ENCODE results near the gene ABI3.

Gene ABI3

DNA sequence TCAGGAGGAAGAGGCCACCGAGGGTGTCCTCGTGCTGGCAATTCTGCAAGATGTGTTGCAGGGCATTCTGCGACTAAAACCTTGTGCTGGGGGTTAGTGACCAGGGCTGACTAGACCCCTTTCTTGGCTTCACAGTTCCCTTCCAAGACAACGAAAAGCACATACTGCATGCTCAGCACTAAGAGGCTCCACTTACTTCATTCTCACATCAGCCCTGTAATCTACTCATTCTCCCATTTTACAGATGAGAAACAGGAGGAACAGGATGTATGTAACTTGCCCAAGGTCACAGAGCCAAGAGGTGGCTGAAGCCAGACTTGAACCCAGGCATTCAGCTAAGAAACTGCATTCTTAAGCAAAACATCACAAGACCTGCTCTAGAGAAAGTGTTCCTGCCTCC lies 25.4 kb downstream of the ABI3 start:
- Histone ChIP-seq H3K4me3 (ENCODE audit: low read length in 2 of 2) (no peak overlapping the region), H3K9me3 (ENCODE audit: control insufficient read depth in 2 of 2, low read length in 2 of 2) (no peaks in the 10 kb centered on the region), H3K36me3 (ENCODE audit: control insufficient read depth in 2 of 2, insufficient read depth in 2 of 2, low read length in 2 of 2) (no peaks in the 10 kb centered on the region), H3K27ac (ENCODE audit: low read length) (no peak overlapping the region), H3K27me3 (ENCODE audit: control insufficient read depth in 1 of 2, insufficient read depth in 2 of 2, low read length in 2 of 2) (no peaks in the 10 kb centered on the region), H3K9ac (ENCODE audit: low read length in 2 of 2) (no peak overlapping the region), H3K4me1 (ENCODE audit: control insufficient read depth, insufficient read depth, low read length) (peaks cover 5% of the 10 kb centered on the region)

DNA sequence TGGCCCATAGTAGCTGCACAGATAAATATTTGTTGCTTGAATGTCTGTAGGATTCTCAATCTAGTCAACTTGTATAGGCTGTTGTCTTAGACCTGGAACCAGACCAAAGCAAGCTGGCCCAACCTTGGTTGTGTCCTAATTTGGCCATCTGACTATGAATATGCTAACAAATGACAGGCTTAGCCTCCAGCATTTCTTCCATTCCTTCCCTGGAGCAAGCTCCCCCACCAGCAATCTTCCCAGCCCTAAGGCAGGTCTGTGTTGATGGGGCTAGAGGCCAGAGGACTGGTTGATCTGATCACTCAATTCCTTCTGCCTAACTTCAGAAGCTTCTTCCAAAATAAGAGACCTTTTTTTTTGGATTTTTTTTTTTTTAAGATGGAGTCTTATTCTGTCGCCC lies 29.5 kb downstream of the ABI3 start:
- H3K27me3 ChIP-seq (ENCODE audit: control insufficient read depth in 1 of 2, insufficient read depth in 2 of 2, low read length in 2 of 2) = peaks cover 0 to 3% of the 10 kb centered on the region in 2 donors
- H3K4me3 ChIP-seq (ENCODE audit: low read length in 2 of 2) = no peak overlapping the region
- H3K9me3 ChIP-seq (ENCODE audit: control insufficient read depth in 2 of 2, low read length in 2 of 2) = no peaks in the 10 kb centered on the region
- H3K36me3 ChIP-seq (ENCODE audit: control insufficient read depth in 2 of 2, insufficient read depth in 2 of 2, low read length in 2 of 2) = no peaks in the 10 kb centered on the region
- H3K4me1 ChIP-seq (ENCODE audit: control insufficient read depth, insufficient read depth, low read length) = no peaks in the 10 kb centered on the region
- no peak overlapping the region for H3K9ac ChIP-seq (ENCODE audit: low read length in 2 of 2)
- H3K27ac ChIP-seq (ENCODE audit: low read length) = no peak overlapping the region

DNA sequence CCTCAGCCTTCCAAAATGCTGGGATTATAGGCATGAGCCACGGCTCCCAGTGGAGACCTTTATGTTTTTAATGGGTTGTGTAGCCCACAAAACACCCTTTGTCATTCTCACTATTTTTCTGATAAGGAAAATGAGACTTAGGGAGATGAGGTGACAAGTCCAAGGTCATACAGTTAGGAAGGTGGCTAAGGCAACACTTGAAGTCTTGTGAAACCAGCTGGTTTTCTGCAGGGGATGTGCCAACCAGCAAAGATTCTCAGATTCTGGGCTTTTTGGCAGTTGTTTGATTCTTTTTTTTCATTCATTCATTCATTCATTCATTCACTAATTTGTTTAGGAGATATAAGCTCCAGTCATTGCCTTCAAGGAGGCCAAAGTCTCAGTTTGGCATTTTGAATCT lies 30.1 kb downstream of the ABI3 start:
- Histone ChIP-seq H3K27ac (ENCODE audit: low read length) (no peak overlapping the region), H3K9me3 (ENCODE audit: control insufficient read depth in 2 of 2, low read length in 2 of 2) (no peaks in the 10 kb centered on the region), H3K36me3 (ENCODE audit: control insufficient read depth in 2 of 2, insufficient read depth in 2 of 2, low read length in 2 of 2) (no peaks in the 10 kb centered on the region), H3K4me1 (ENCODE audit: control insufficient read depth, insufficient read depth, low read length) (no peaks in the 10 kb centered on the region), H3K27me3 (ENCODE audit: control insufficient read depth in 1 of 2, insufficient read depth in 2 of 2, low read length in 2 of 2) (peaks cover 0 to 4% of the 10 kb centered on the region in 2 donors), H3K9ac (ENCODE audit: low read length in 2 of 2) (no peak overlapping the region), H3K4me3 (ENCODE audit: low read length in 2 of 2) (no peak overlapping the region)

DNA sequence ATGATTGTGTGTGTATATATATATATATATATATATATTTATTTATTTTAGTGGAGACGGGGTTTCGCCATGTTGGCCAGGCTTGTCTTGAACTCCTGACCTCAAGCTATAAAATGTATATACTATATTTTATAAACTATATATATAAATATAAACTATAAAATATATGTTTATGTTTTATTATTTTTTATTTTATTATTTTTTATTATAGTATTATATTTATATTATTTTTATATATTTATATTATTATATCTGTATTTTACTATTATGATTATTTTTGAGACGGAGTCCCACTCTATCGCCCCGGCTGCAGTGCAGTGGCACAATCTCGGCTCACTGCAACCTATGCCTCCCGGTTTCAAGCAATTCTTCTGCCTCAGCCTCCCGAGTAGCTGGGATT lies 30.5 kb downstream of the ABI3 start:
- H3K27me3 ChIP-seq (ENCODE audit: control insufficient read depth in 1 of 2, insufficient read depth in 2 of 2, low read length in 2 of 2) = peaks cover 0 to 4% of the 10 kb centered on the region in 2 donors
- no peak overlapping the region for H3K9ac ChIP-seq (ENCODE audit: low read length in 2 of 2)
- no peaks in the 10 kb centered on the region for H3K36me3 ChIP-seq (ENCODE audit: control insufficient read depth in 2 of 2, insufficient read depth in 2 of 2, low read length in 2 of 2)
- H3K27ac ChIP-seq (ENCODE audit: low read length) = no peak overlapping the region
- H3K4me1 ChIP-seq (ENCODE audit: control insufficient read depth, insufficient read depth, low read length) = no peaks in the 10 kb centered on the region
- no peak overlapping the region for H3K4me3 ChIP-seq (ENCODE audit: low read length in 2 of 2)
- H3K9me3 ChIP-seq (ENCODE audit: control insufficient read depth in 2 of 2, low read length in 2 of 2) = no peaks in the 10 kb centered on the region

DNA sequence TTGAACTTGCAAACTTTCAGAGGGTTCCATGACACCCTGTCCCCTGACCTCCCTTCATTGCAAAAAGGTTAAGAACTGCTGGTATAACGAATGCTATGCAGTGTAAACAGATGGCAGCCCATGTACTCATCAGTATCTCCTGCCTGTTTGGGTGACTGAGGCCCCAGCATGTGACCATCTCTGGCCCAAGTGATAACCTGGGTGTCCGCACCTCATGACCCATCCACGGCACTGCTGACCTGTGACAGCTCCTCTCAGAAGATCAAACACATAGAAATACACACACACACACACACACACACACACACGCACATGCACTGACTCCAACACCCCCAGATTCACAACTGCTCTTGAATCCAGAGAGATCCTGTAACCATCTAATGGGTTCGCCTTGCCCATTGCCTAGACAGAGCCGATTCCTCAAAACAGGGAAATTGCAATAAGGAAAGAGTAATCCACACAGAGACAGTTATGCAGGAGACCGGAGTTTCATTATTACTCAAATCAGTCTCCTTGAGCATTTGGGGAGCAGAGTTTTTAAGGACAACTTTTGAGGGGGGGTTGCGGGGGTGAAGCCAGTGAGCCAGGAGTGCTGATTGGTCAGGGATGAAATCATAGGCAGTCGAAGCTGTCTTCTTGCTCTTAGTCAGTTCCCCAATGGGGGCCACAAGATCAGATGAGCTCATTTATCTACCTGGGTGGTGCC lies 31.3 kb downstream of the ABI3 start:
- Histone ChIP-seq H3K27ac (ENCODE audit: low read length) (no peak overlapping the region), H3K9ac (ENCODE audit: low read length in 2 of 2) (no peak overlapping the region), H3K9me3 (ENCODE audit: control insufficient read depth in 2 of 2, low read length in 2 of 2) (no peaks in the 10 kb centered on the region), H3K4me3 (ENCODE audit: low read length in 2 of 2) (no peak overlapping the region), H3K4me1 (ENCODE audit: control insufficient read depth, insufficient read depth, low read length) (no peaks in the 10 kb centered on the region), H3K27me3 (ENCODE audit: control insufficient read depth in 1 of 2, insufficient read depth in 2 of 2, low read length in 2 of 2) (peaks cover 0 to 4% of the 10 kb centered on the region in 2 donors), H3K36me3 (ENCODE audit: control insufficient read depth in 2 of 2, insufficient read depth in 2 of 2, low read length in 2 of 2) (no peaks in the 10 kb centered on the region)

DNA sequence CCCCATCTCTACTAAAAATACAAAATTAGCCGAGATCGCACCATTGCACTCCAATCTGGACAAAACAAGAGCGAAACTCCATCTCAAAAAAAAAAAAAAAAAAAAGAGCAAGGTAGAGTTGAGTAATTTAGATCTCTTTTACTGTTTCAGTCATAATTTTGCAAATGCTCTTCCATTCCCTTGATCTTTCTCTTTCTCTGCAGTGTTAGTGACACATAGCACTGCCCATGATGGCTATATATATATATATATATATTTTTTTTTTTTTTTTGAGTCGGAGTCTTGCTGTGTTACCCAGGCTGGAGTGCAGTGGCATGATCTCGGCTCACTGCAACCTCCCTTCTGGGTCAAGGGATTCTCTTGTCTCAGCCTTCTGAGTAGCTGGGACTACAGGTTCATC lies 32.3 kb downstream of the ABI3 start:
- H3K36me3 ChIP-seq (ENCODE audit: control insufficient read depth in 2 of 2, insufficient read depth in 2 of 2, low read length in 2 of 2) = no peaks in the 10 kb centered on the region
- H3K4me1 ChIP-seq (ENCODE audit: control insufficient read depth, insufficient read depth, low read length) = no peaks in the 10 kb centered on the region
- no peak overlapping the region for H3K27ac ChIP-seq (ENCODE audit: low read length)
- no peak overlapping the region for H3K9ac ChIP-seq (ENCODE audit: low read length in 2 of 2)
- peaks cover 0 to 4% of the 10 kb centered on the region in 2 donors for H3K27me3 ChIP-seq (ENCODE audit: control insufficient read depth in 1 of 2, insufficient read depth in 2 of 2, low read length in 2 of 2)
- no peak overlapping the region for H3K4me3 ChIP-seq (ENCODE audit: low read length in 2 of 2)
- no peaks in the 10 kb centered on the region for H3K9me3 ChIP-seq (ENCODE audit: control insufficient read depth in 2 of 2, low read length in 2 of 2)

DNA sequence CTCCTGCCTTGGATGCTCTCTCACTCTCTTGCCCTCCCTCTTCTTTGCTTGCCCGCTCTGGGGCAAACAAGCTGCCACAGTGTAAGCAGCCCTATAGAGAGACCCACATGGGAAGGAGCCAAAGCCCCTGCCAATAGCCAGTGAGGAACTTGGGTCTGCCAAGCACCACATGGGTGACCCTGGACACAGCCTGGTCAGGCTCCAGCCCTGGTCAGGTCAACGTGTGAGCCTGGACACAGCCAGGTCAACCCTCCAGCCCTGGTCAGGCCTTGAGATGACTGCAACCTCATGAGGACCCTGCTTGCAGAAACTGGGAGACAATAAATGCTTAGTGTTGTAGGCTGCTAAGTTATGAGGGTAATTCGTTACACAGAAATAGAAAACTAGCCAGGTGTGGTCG lies 34.3 kb downstream of the ABI3 start:
- Histone ChIP-seq H3K27ac (ENCODE audit: low read length) (no peak overlapping the region), H3K9me3 (ENCODE audit: control insufficient read depth in 2 of 2, low read length in 2 of 2) (no peaks in the 10 kb centered on the region), H3K4me3 (ENCODE audit: low read length in 2 of 2) (no peak overlapping the region), H3K9ac (ENCODE audit: low read length in 2 of 2) (no peak overlapping the region), H3K27me3 (ENCODE audit: control insufficient read depth in 1 of 2, insufficient read depth in 2 of 2, low read length in 2 of 2) (peaks cover 7 to 8% of the 10 kb centered on the region in 2 donors), H3K4me1 (ENCODE audit: control insufficient read depth, insufficient read depth, low read length) (no peaks in the 10 kb centered on the region), H3K36me3 (ENCODE audit: control insufficient read depth in 2 of 2, insufficient read depth in 2 of 2, low read length in 2 of 2) (no peaks in the 10 kb centered on the region)

DNA sequence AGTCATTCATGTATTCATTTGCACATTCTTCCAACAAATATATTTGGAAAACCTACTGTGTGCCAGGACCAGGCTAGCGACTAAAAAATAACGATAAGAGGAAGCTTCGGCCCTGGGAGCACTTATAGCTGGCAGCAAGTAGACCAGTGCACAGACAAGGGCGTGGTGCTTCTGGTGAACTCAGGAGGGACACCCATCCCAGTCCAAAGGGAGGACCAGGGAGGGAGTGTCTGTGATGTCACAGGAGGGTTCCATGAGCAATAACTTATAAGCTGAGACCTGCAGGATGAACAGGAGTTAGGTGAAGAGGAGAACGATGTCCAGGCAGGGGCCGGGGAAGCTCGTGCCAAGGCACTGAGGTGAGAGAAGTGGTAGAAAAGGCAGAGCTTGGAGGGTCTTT lies 37.4 kb downstream of the ABI3 start:
- H3K4me1 ChIP-seq (ENCODE audit: control insufficient read depth, insufficient read depth, low read length) = no peaks in the 10 kb centered on the region
- H3K36me3 ChIP-seq (ENCODE audit: control insufficient read depth in 2 of 2, insufficient read depth in 2 of 2, low read length in 2 of 2) = no peaks in the 10 kb centered on the region
- H3K4me3 ChIP-seq (ENCODE audit: low read length in 2 of 2) = no peak overlapping the region
- H3K27ac ChIP-seq (ENCODE audit: low read length) = no peak overlapping the region
- H3K9ac ChIP-seq (ENCODE audit: low read length in 2 of 2) = no peak overlapping the region
- H3K27me3 ChIP-seq (ENCODE audit: control insufficient read depth in 1 of 2, insufficient read depth in 2 of 2, low read length in 2 of 2) = peaks cover 7 to 8% of the 10 kb centered on the region in 2 donors
- H3K9me3 ChIP-seq (ENCODE audit: control insufficient read depth in 2 of 2, low read length in 2 of 2) = no peaks in the 10 kb centered on the region

DNA sequence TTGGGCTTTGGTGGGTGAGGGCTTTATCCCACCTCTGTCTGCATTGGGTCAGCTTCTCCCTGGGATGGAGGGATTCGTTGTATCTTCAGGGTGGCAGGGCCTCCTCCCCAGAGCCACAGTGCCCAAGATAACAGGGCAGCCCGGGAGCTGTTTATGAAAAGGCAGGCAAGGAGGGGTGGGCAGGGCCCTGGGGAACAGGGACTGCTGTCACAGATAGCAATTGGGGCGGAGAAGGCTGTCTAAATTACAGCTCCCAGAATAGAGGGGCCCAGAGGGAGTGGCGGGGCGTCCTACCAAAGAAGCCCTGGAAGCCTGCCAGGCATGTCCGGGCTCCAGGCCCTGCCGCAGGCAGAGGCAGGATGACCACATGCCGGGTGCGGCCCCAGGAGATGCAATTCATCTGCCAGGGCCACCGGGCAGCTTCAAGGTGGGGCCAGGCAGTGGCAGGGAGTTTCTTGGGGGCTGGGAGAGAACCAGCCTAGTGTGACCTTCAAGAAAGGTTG lies 38.8 kb downstream of the ABI3 start:
- H3K4me1 ChIP-seq (ENCODE audit: control insufficient read depth, insufficient read depth, low read length) = no peaks in the 10 kb centered on the region
- H3K36me3 ChIP-seq (ENCODE audit: control insufficient read depth in 2 of 2, insufficient read depth in 2 of 2, low read length in 2 of 2) = no peaks in the 10 kb centered on the region
- H3K9me3 ChIP-seq (ENCODE audit: control insufficient read depth in 2 of 2, low read length in 2 of 2) = no peaks in the 10 kb centered on the region
- H3K27me3 ChIP-seq (ENCODE audit: control insufficient read depth in 1 of 2, insufficient read depth in 2 of 2, low read length in 2 of 2) = peaks cover 7 to 8% of the 10 kb centered on the region in 2 donors
- no peak overlapping the region for H3K4me3 ChIP-seq (ENCODE audit: low read length in 2 of 2)
- no peak overlapping the region for H3K9ac ChIP-seq (ENCODE audit: low read length in 2 of 2)
- no peak overlapping the region for H3K27ac ChIP-seq (ENCODE audit: low read length)

DNA sequence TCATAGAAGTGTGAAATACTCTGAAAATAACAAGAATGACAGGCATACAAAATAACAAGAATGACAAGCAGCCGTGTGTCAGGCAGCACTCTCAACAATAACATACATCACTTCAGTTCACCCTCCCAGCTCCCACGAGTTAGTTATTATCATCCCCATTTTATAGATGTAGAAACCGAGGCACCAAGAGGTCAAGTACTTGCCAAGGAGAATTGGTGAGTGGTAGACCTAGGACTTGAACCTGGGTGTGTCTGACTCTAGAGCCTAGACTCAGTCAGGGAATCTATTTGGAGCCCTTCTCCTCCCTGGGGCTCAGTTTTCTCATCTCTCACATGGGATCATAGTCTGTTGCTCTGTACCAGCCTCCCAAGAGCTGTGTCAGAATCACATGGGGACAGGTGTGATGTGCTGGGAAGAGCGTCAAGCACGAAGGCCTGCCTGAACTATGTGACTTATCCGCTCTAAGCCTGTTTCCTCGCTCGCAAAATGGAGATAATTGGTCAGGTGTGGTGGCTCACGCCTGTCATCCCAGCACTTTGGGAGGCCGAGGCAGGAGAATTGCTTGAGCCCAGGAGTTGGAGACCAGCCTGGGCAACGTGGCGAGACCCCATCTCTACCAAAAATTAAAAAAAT lies 39.5 kb downstream of the ABI3 start:
- H3K36me3 ChIP-seq (ENCODE audit: control insufficient read depth in 2 of 2, insufficient read depth in 2 of 2, low read length in 2 of 2) = no peaks in the 10 kb centered on the region
- no peaks in the 10 kb centered on the region for H3K9me3 ChIP-seq (ENCODE audit: control insufficient read depth in 2 of 2, low read length in 2 of 2)
- no peaks in the 10 kb centered on the region for H3K4me1 ChIP-seq (ENCODE audit: control insufficient read depth, insufficient read depth, low read length)
- no peak overlapping the region for H3K9ac ChIP-seq (ENCODE audit: low read length in 2 of 2)
- peaks cover 4 to 7% of the 10 kb centered on the region in 2 donors for H3K27me3 ChIP-seq (ENCODE audit: control insufficient read depth in 1 of 2, insufficient read depth in 2 of 2, low read length in 2 of 2)
- H3K27ac ChIP-seq (ENCODE audit: low read length) = no peak overlapping the region
- H3K4me3 ChIP-seq (ENCODE audit: low read length in 2 of 2) = no peak overlapping the region

DNA sequence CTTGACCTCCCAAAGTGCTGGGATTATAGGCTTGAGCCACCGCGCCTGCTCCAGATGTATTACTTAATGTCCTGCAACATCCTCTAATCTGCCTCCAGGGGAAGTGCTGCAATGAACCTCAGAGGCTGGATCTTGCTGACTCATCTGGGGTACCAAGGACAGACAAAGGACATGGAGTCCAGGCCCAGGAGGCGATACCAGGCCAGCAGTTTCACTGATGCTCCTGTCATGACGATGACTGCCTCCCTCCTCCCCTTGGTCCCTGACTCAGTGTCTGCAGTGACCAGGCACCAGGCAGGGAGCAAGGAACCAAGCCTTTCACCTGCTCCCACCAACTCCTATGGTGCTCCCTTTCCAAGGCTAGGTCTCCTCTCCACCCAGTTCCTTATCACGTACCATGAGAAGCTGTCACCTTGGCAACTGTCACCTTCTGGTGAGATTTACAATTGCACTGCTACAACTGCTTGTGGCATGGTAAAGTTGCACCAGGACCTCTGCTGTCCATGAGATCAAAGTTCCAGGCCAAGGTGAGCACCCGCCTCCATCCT lies 41.7 kb downstream of the ABI3 start:
- no peaks in the 10 kb centered on the region for H3K4me1 ChIP-seq (ENCODE audit: control insufficient read depth, insufficient read depth, low read length)
- no peak overlapping the region for H3K9ac ChIP-seq (ENCODE audit: low read length in 2 of 2)
- peaks cover 4 to 7% of the 10 kb centered on the region in 2 donors for H3K27me3 ChIP-seq (ENCODE audit: control insufficient read depth in 1 of 2, insufficient read depth in 2 of 2, low read length in 2 of 2)
- H3K27ac ChIP-seq (ENCODE audit: low read length) = no peak overlapping the region
- no peaks in the 10 kb centered on the region for H3K9me3 ChIP-seq (ENCODE audit: control insufficient read depth in 2 of 2, low read length in 2 of 2)
- no peak overlapping the region for H3K4me3 ChIP-seq (ENCODE audit: low read length in 2 of 2)
- H3K36me3 ChIP-seq (ENCODE audit: control insufficient read depth in 2 of 2, insufficient read depth in 2 of 2, low read length in 2 of 2) = no peaks in the 10 kb centered on the region
